Hypothalamus (tissue), 51 donors: ENCODE data around the gene TMBIM4.
"Not testable (repeated sequence)": the region's sequence is repeated elsewhere in the genome, so short reads cannot be mapped to it uniquely, and the experiment has no call there.

Experiments
- DNase-seq, 51 donors: peaks; one replicate each; lab custom pipeline; 2025; lab: John Stamatoyannopoulos, UW

The TMBIM4 gene

DNA sequence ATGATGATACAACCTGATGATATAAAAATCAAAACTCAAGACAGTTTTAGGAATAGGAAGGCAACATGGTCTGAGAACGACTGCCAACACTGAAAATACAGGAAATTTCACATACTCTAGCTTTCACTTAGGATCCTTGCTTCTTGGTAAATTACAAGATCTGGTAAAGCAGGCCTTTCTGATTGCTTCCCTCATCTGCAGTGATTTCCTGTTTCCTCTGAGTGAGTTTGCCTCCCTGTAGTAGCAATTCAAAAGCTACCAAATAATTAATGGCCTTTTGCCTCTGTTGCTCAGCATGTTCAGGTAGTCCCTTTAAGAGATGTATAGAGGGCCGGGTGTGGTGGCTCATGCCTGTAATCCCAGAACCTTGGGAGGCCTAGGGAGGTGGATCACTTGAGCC, 17.2 kb upstream of the TMBIM4 start:
- no peak for DNase-seq

DNA sequence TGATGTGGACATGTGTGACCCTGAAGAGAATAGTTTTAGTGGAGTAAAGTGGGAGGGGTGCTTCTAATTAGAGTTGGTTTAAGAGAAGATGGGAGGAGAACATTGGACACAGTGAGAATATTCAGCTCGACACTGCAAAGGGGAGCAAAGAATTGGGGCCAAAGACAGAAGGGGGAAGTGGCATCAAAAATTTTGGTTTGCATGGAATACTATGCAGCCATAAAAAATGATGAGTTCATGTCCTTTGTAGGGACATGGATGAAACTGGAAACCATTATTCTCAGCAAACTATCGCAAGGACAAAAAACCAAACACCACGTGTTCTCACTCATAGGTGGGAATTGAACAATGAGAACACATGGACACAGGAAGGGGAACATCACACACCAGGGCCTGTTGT, 15.0 kb upstream of the TMBIM4 start:
- not testable (repeated sequence) for DNase-seq

DNA sequence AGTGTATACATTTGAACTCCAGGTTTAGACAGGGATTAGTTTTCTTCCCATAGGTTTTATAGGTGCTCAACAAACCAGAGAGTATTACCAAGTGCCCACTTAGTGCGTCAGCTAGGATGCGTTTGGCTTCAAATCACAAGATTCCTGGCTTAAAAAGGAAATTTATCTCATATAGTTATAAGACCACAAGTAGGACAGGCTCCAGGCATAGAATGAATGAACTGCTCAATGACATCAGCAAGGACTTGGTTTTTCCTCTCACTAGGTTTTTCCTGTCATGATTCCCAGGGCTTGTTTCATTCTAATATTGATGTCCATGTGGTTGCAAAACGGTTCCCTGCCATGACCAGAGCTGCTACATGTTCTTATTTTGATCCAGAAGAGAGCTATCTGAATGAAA, 13.2 kb upstream of the TMBIM4 start:
- no peak for DNase-seq

DNA sequence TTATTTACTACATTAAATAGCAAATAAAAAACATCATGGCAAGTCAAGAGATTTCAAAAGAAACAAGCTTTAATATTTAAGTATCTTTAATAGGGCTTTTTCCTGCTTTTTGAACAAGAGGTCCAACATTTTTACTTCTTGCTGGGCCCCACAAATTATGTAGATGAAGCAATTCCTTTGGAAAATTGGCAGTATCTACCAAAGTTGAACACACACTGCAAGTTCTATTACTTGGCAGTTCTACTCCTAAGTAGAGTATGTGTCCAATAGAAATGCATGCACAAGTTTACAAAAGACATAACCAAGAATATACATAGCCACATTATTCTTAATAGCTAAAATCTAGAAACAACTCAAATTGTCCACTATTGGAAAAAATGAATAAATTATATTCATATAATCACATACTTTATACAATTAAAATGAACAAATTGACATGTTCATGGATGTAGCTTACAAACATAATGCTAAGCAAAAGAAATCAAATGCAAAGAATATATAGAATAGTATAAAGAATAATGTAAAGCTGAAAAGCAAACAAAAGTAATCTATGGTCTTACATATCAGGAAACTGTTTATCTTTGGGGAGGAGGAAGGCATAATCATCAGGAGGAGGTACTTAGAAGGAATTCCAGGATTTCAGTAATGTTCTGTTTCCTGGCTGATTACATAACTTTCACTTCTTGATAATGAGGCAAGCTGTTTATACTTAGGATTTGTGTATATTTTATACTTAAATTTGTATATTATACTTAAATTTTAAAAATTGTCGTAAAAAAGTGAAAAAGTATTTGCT, 6.5 kb upstream of the TMBIM4 start:
- no peak for DNase-seq

DNA sequence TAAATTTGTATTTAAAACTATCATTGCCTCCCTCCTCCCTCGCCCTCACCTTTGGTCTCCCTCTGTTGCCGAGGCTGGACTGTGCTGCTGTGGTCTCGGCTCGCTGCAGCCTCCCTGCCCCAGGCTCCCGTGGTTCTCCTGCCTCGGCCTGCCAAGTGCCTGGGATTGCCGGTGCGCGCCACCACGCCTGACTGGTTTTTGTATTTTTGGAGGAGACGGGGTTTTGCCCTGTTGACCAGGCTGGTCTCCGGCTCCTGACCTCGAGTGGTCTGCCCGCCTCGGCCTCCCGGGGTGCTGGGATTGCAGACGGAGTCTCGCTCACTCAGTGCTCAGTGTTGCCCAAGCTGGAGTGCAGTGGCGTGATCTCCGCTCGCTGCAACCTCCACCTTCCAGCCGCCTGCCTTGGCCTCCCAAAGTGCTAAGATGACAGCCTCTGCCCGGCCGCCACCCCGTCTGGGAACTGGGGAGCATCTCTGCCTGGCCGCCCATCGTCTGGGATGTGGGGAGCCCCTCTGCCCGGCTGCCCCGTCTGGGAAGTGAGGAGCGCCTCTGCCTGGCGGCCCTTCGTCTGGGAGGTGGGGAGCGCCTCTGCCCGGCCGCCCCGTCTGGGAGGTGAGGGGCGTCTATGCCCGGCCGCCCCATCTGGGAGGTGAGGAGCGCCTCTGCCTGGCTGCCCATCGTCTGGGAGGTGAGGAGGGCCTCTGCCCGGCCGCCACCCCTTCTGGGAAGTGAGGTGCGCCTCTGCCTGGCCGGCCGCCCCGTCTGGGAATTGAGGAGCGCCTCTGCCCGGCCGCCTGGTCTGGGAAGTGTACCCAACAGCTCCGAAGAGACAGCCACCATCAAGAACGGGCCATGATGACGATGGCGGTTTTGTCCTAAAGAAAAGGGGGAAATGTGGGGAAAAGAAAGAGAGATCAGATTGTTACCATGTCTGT, 4.9 kb upstream of the TMBIM4 start:
- not testable (repeated sequence) for DNase-seq

DNA sequence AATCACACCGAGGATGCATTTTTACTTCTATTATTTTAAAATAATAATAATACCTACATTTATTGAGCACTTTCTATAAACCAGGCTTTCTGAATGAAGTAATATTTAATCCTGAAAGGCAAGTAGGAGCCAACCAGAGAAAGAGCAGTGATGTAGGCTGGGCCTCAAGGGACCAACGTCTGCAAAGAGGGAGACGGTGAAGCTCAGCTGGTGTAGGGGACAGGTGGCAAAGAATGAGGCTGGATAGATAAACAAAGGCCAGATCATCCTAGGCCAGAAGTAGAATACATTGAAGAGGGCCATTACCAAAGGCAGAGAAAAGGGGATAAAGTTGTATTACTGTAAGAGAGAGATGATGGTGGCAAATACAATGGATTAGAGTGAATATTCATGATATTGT, 810 bp upstream of the TMBIM4 start:
- DNase-seq = no peak

DNA sequence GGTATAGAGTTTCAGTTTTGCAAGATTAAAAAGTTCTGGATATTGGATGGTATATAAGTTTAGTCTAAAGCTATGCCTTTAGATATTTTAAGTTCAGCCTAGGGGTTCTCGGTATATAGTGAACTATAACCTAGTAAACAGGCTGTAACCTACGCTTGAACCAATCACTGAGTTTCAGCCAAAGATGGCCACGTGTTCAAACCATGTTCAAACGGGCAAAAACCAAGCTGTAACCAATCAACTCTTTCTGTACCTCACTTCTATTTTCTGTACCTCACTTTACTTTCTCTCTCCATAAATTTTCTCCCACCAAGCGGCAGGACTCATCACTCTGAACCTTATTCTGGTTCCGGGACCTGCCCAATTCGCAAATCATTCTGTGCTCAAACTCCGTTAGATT, 1.4 kb downstream of the TMBIM4 start:
- no peak for DNase-seq

DNA sequence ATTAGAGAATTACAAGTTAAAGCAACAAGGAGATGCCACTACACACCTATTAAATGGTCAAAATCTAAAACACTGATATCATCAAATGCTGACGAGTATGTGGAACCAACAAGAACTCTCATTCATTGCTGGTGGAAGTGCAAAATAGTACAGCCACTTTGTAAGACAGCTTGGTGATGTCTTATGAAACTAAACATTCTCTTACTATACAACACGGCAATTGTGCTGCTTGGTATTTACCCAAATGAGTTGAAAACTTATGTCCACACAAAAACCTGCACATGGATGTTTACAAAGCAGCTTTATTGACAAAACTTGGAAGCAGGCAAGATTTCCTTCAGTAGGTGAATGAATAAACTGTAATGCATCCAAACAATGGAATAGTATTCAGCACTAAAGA, 3.2 kb downstream of the TMBIM4 start:
- no peak for DNase-seq

DNA sequence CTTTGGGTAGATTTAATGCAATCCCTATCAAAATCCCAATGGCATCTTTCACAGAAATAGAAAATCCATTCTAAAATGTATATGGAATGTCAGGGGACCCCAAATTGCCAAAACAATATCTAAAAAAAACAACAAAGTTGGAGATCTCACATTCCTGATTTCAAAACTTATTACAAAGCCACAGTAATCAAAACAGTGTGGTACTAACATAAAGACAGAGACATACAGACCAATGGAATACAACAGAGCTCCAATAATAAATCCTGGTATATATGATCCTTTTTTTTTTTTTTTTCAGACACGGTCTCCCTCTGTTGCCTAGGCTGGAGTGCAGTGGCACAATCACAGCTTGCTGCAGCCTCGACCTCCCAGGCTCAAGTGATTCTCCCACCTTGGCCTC, 4.7 kb downstream of the TMBIM4 start:
- no peak for DNase-seq

DNA sequence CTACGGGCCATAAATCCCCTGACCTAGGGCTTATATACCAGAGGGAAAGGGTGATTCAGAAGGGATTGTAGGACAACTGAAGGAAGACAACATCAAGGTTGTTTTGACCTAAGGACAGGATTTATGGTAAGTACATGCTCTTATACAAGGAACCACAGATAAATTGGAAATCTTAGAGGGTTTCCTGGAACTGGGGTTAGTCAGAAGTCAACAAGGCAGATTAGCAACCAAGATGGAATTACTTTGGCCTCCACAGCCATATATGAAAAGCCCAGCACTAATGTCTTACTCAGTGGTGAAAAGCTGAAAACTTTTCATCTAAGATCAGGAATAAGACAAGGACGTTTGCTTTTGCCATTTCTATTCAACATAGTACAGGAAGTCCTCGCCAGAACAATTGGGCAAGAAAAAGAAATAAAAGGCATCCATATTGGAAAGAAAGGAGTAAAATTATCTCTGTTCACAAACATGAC, 5.4 kb downstream of the TMBIM4 start:
- DNase-seq = no peak

DNA sequence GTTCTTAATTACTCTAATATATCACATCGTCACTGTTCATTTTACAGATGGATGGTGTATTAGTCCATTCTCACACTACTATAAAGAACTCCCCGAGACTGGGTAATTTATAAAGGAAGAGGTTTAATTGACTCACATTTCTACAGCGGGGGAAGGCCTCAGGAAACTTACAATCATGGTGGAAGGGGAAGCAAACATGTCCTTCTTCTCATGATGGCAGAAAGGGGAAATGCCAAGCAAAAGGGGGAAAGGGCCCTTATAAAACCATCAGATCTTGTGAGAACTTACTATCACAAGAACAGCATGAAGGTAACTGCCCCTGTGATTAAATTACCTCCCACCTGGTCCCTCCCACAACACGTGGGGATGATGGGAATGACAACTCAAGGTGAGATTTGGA, 6.5 kb downstream of the TMBIM4 start:
- DNase-seq = no peak

DNA sequence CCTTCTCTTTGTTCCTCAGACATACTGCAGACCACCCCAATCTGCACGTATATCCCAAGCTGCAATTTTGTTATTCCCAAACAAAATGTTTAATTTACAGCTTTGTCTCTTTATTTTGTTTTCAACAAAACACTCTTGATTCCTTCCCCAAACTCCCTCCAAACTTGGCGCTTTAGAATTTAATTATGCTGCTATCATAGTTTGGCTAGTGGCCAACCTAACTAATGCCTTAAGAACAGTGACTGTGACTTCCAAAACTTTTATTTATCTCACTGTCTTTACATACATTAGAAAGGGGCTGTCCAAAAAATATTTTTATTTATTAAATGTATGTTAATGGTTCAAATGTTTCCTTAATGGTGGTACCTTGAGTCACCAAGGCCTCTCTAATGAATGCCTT, 7.1 kb downstream of the TMBIM4 start:
- no peak for DNase-seq

DNA sequence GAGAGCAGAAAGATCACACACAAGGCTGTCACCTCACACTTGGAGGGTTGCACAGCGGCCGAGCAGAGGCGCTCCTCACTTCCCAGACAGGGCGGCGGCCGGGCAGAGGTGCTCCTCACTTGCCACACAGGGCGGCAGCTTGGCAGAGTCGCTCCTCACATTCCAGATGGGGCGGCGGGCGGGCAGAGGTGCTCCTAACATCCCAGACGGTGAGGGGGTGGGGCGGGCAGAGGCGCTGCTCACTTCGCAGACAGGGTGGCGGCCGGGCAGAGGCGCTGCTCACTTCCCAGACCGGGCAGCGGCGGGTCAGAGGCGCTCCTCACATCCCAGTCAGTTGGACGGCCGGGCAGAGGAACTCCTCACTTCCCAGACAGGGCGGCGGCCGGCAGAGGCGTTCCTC, 9.1 kb downstream of the TMBIM4 start:
- no peak for DNase-seq

DNA sequence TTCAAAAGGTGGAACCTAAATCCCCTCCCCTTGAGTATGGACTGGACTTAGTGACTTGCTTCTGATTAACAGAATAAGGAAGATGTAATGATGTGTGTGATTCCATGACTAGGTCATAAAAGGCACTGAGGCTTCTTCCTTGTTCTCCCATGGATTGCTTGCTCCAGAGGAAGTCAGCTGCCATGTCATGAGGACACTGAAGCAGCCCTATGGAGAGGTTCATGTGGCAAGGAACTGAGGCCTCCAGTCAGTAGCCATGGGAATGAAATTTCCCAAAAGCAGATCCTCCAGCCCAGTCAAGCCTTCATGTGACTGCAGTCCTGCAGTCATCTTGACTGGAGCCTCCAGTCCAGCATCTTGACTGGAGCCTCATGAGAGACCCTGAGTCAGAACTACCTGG, 10.7 kb downstream of the TMBIM4 start:
- DNase-seq = no peak

DNA sequence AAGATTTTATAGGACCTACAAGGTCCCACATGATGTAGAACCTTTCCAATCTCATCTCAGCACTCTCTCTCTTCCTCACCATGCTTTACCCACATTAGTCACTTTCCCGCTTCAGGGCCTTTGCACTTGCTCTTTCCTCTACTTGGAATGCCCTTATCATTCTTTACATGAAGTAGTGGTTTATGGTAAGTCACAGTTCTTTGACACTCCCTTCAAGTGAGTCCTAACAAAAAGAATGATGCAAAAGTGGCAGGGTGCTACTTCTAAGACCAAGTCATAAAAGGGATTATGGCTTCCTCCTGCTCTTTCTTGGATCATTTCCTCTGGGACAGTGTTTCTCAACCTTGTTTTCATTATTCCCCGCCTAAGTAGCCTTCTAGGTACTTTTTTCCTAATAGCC, 13.1 kb downstream of the TMBIM4 start:
- no peak for DNase-seq

DNA sequence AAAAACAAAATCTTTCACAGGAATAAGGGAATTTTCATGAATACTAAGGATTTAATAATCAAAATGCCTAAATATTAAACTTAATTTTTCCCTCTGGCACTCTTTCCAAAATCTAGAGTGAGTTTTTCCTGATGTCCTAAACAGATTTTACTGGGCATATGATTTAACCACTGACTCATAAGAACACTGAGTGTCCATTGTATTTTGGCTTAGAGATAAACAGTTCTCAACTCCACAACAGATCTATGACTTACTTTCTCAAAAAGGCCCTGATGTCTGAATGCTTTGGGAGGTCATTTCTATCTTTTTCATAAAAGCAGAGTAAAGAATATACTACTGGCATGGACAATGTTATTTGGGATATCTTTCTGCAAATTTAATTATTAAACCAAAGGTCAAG, 15.0 kb downstream of the TMBIM4 start:
- DNase-seq = no peak

DNA sequence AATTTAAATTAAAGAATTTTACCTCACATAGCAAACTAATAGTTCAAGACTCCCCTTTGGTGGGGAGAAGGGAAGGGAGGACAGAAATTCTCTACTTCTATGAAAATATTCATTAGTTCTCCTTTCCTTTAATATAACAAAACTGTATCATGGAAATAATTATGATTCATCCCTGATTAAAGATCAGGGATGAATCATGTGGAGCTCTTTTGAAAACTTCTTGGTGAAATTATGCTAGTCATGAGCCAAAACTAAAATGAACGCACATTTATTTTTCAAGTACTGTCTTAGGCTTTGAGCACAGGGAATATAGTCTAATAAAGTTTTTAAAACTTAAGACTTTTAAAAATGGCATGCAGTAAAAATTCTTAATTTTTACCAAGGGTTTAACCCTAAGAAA, 17.1 kb downstream of the TMBIM4 start:
- no peak for DNase-seq

DNA sequence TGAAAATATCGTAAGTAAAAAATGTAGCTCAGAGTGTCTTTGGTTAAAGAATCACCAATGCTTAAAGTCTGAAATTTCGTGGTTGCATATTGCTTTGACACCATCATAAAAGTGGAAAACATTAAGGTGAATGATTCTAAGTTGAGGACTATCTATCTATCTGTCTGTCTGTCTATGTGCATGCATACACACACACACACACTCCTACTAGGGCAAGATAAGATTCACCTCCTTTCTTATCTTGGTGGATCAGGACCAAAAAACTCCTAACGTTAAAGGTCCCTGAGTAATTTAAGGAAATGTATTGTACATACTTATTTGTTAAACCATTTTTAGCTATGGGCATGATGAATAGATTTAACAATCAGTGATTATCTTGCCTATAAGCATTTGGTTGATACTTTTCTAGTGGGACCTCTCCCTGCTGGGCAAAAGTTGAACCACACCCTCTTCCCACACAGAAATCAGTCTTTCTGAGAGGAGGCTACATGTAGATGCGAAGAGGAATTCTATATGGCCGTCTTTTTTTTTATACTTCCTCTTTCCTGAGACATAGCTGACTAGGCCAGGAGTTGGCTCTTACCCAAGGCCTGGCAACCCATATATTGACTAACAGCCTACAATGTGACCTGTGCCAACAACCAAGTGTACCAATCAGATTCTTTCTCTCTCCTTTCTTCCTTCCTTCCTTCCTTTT, 19.9 kb downstream of the TMBIM4 start:
- no peak for DNase-seq

DNA sequence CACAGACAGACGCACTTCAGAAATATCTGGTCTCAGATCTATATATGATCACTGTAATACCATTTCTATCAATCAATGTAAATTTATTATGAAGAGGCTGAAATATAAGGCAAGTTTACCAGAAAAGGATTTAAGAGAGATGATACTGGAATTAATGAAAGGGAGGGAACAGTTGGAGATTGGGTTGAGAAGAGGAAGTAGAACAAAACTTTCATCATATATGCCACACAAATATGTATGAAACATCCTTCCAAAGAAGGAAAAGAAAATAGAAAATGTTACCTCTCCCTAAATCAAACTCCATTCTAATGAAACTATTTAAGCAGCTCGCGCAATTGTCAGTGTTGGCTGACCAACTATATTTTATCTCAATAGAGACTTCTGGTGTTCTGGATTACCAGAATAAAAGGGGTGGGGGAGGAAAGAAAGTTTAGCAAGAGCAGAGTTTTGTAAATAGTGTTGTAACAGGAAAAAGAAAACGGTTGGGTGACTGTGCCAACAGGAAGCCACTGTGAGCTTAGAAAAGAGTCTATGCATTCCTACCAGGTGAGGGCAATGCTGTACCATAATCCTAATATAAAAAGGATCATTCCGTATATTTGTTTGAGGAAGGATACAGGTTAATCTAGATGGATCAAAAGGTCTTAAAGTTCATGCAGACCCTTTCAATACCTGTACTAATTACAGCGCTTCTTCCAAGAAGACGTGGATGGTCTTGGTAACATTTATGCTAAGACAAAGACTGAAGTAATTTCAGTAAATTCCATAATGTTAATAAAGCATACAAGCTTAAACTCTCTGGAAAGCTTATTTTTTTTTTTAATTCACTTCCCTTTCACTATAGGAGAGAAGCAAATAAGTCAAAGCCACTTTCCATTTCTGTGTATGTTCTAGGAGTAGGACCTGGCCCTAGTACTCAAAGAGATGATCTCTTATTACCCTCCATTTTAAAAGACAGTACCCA, 24.7 kb downstream of the TMBIM4 start:
- DNase-seq = peak in 1 of 51 donors; percentile 12

DNA sequence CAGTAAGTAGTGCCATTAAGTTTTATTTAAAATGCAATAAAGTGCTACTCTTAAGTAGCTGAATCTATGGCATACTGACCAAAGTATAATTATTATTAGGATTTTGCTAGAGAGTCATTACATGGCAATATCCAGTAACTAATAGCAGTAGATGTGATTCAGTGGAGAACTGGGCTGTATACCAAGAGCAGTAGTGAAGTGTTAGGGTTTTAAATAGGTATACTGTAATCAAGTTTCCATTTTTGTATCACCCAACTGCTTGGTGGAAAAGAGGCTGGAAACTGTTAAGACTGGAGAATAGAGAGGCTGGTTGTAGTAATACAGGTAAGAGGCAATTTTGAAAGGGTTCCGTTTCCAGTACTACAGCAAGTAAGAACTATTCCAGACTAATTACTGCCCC, 25.9 kb downstream of the TMBIM4 start:
- no peak for DNase-seq
